SK-N-SH treated with all-trans-retinoic acid at 6 μM for 48 hours (cell line): ENCODE measurements around the gene RHBDL3.

Experiments
- ATAC-seq: fragments of 200-7000 bp; cut with Tn5 transposase; 3 replicates; pipeline ENCODE4 v1.9.1; 2020; ENCODE audit warnings: mild to moderate bottlenecking, moderate library complexity
- ARNTL ChIP-seq: fragments of 450-650 bp; formaldehyde crosslinking; IDR thresholded peaks from 2 replicates; pipeline ENCODE4 v1.5.0; 2020; ENCODE audit warnings: low read depth, mild to moderate bottlenecking, moderate library complexity, borderline replicate concordance
- CREB5 ChIP-seq: fragments of 250-450 bp; sonication (Bioruptor Pico); IDR thresholded peaks from 2 replicates; pipeline ENCODE4 v1.5.1; 2020; ENCODE audit warnings: low read depth, mild to moderate bottlenecking, moderate library complexity
- CSDC2 ChIP-seq: fragments of 250-450 bp; sonication (Bioruptor Pico); IDR thresholded peaks from 2 replicates; pipeline ENCODE4 v1.5.0; 2020; ENCODE audit warnings: mild to moderate bottlenecking, moderate library complexity
- CSRNP3 ChIP-seq: fragments of 250-450 bp; sonication (Bioruptor Pico); IDR thresholded peaks from 2 replicates; pipeline ENCODE4 v1.5.1; 2021; ENCODE audit warnings: mild to moderate bottlenecking, moderate library complexity
- ESRRG ChIP-seq: fragments of 250-450 bp; sonication (Bioruptor Pico); IDR thresholded peaks from 2 replicates; pipeline ENCODE4 v1.6.1; 2021; ENCODE audit warnings: mild to moderate bottlenecking
- GLIS3 ChIP-seq: fragments of 250-450 bp; sonication (Bioruptor Pico); IDR thresholded peaks from 2 replicates; pipeline ENCODE4 v1.5.0; 2020; ENCODE audit warnings: mild to moderate bottlenecking, moderate library complexity
- ISL1 ChIP-seq: fragments of 250-450 bp; sonication (Bioruptor Pico); IDR thresholded peaks from 2 replicates; pipeline ENCODE4 v2.1.2; 2022; ENCODE audit warnings: mild to moderate bottlenecking, moderate library complexity
- OSR1 ChIP-seq: fragments of 250-450 bp; sonication (Bioruptor Pico); IDR thresholded peaks from 2 replicates; pipeline ENCODE4 v1.8.0; 2022; ENCODE audit warnings: moderate library complexity, mild to moderate bottlenecking, inconsistent platforms
- PATZ1 ChIP-seq: fragments of 250-450 bp; sonication (Bioruptor Pico); IDR thresholded peaks from 2 replicates; pipeline ENCODE4 v1.8.0; 2020; ENCODE audit warnings: mild to moderate bottlenecking, moderate library complexity, borderline replicate concordance
- POU6F1 ChIP-seq: fragments of 250-450 bp; sonication (Bioruptor Pico); IDR thresholded peaks from 2 replicates; pipeline ENCODE4 v1.8.0; 2021; ENCODE audit warnings: low read depth, mild to moderate bottlenecking, moderate library complexity, borderline replicate concordance
- PPARA ChIP-seq: fragments of 250-450 bp; sonication (Bioruptor Pico); IDR thresholded peaks from 2 replicates; pipeline ENCODE4 v1.5.0; 2020; ENCODE audit warnings: mild to moderate bottlenecking, borderline replicate concordance
- RARB ChIP-seq: fragments of 250-450 bp; sonication (Bioruptor Pico); IDR thresholded peaks from 2 replicates; pipeline ENCODE4 v1.8.0; 2021; ENCODE audit warnings: mild to moderate bottlenecking, moderate library complexity
- SNAI2 ChIP-seq: fragments of 250-450 bp; sonication (Bioruptor Pico); IDR thresholded peaks from 2 replicates; pipeline ENCODE4 v1.5.0; 2020; ENCODE audit warnings: mild to moderate bottlenecking, moderate library complexity
- TCF4 ChIP-seq: fragments of 250-450 bp; sonication (Bioruptor Pico); IDR thresholded peaks from 2 replicates; pipeline ENCODE4 v1.8.0; 2021; ENCODE audit warnings: mild to moderate bottlenecking, moderate library complexity, borderline replicate concordance
- TSHZ2 ChIP-seq: fragments of 250-450 bp; sonication (Bioruptor Pico); IDR thresholded peaks from 2 replicates; pipeline ENCODE4 v1.5.0; 2020; ENCODE audit warnings: mild to moderate bottlenecking, moderate library complexity
- ZC3H10 ChIP-seq: fragments of 250-450 bp; sonication (Bioruptor Pico); IDR thresholded peaks from 2 replicates; pipeline ENCODE4 v1.5.1; 2021; ENCODE audit warnings: mild to moderate bottlenecking, moderate library complexity
- ZFP30 ChIP-seq: fragments of 450-650 bp; formaldehyde crosslinking; IDR thresholded peaks from 2 replicates; pipeline ENCODE4 v1.5.0; 2022; ENCODE audit warnings: mild to moderate bottlenecking, moderate library complexity
- ZNF565 ChIP-seq: fragments of 450-650 bp; formaldehyde crosslinking; conservative IDR thresholded peaks from 2 replicates; pipeline ENCODE4 v1.5.0; 2020; ENCODE audit warnings: low read depth, mild to moderate bottlenecking, moderate library complexity
- ZNF70 ChIP-seq: fragments of 450-650 bp; formaldehyde crosslinking; IDR thresholded peaks from 2 replicates; pipeline ENCODE4 v1.5.0; 2020; ENCODE audit warnings: mild to moderate bottlenecking, moderate library complexity
- ZNF8 ChIP-seq: fragments of 450-650 bp; formaldehyde crosslinking; IDR thresholded peaks from 2 replicates; pipeline ENCODE4 v1.5.0; 2020; ENCODE audit warnings: mild to moderate bottlenecking, moderate library complexity

Gene RHBDL3

GRCh38 chr17:32268734-32269288, 3.2 kb downstream of the RHBDL3 start (continued):
- TF ChIP-seq CSRNP3 (no peak), SNAI2 (CRISPR knock-in tag) (no peak), ARNTL (CRISPR knock-in tag) (no peak), TSHZ2 (no peak), ISL1 (CRISPR knock-in tag) (no peak), ZFP30 (CRISPR knock-in tag) (no peak), ZNF70 (CRISPR knock-in tag) (no peak), ZC3H10 (CRISPR knock-in tag) (no peak)

GRCh38 chr17:32269377-32269776, 3.7 kb downstream of the RHBDL3 start:
- TF ChIP-seq ZNF70 (CRISPR knock-in tag), result no peak
- TF ChIP-seq PATZ1 (CRISPR knock-in tag), result no peak
- no peak for TF ChIP-seq ZNF8 (CRISPR knock-in tag)
- TF ChIP-seq TSHZ2, result no peak
- TF ChIP-seq POU6F1, result no peak
- no peak for TF ChIP-seq GLIS3 (CRISPR knock-in tag)
- no peak for TF ChIP-seq RARB (CRISPR knock-in tag)
- no peak for TF ChIP-seq ESRRG (CRISPR knock-in tag)
- ATAC-seq, result no peak

- ATAC-seq, result no peak
- no peak for TF ChIP-seq CSDC2 (CRISPR knock-in tag)
- no peak for TF ChIP-seq GLIS3 (CRISPR knock-in tag)
- TF ChIP-seq OSR1, result no peak
- TF ChIP-seq CREB5 (CRISPR knock-in tag), result no peak
- TF ChIP-seq CSRNP3, result no peak
- no peak for TF ChIP-seq ZNF565 (CRISPR knock-in tag)
- TF ChIP-seq PPARA (CRISPR knock-in tag), result no peak
- no peak for TF ChIP-seq ZNF70 (CRISPR knock-in tag)
- no peak for TF ChIP-seq ARNTL (CRISPR knock-in tag)
- TF ChIP-seq ESRRG (CRISPR knock-in tag), result no peak
- no peak for TF ChIP-seq POU6F1
- TF ChIP-seq ZFP30 (CRISPR knock-in tag), result no peak
- TF ChIP-seq TCF4, result no peak
Observed at GRCh38 chr17:32271844-32272243, 6.2 kb downstream of the RHBDL3 start.
